Hematopoietic multipotent progenitor cell treated with erythropoietin and hydrocortisone succinate and interleukin-3 and kit ligand, for 15 days (in vitro differentiated cells): ENCODE data around the gene WTIP.
"Not testable (repeated sequence)": the region's sequence is repeated elsewhere in the genome, so short reads cannot be mapped to it uniquely, and the experiment has no call there.

Experiments used
- DNase-seq: peaks from one replicate; pipeline ENCODE4 v3.0.0-alpha.2; 2015; ENCODE audit warnings: low spot score

WTIP gene

DNA sequence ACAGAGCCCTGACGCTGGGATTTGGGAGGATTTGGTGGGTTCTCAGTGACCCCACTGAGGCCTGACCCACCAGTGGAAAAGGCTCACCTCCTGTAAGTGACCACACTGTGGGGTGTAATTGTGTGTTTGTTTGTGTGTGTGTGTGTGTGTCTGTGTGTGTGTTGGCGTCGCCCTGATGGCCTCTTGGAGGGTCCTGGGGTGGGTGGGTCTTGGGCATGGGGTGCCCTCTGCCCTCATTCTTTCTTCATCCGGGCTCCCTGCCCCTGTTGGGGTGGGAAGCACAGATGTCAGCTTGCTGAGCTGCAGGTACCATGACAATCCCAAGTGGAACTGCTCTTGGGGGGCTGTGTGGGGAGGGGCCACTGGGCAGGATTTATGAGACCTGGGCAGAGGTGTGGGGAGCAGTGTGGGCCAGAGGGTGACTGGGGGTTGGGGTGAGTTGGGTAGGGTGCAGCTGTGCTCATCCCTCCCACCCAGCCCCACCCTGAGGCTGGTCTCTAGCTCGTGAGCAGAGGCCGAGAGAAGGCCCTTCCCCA is 22.8 kb downstream of the WTIP start:
- no peak for DNase-seq

DNA sequence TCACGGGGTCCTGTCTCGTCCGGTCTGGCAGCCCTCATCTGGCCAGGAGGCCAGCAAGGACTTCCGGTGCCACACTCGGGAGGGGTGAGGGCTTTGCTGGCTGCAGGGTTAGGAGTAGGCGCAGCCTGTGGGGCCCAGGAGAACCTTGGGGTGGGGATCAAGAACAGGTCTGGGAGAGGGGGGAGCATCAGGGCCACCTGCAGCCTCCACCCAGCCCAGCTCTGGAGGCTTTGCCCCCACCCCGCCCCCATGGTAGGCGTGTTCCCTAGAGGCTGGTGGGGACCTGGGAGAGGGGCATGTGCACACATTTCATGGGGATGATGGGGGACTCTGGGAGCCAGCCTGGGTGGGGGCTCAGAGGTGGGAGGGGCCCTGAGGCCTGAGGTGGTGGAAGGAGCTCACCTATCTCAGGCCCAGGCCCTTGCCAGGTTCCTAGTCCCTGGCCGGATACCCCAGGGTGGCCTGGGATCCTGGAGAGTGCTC is 23.3 kb downstream of the WTIP start:
- DNase-seq, result no peak

DNA sequence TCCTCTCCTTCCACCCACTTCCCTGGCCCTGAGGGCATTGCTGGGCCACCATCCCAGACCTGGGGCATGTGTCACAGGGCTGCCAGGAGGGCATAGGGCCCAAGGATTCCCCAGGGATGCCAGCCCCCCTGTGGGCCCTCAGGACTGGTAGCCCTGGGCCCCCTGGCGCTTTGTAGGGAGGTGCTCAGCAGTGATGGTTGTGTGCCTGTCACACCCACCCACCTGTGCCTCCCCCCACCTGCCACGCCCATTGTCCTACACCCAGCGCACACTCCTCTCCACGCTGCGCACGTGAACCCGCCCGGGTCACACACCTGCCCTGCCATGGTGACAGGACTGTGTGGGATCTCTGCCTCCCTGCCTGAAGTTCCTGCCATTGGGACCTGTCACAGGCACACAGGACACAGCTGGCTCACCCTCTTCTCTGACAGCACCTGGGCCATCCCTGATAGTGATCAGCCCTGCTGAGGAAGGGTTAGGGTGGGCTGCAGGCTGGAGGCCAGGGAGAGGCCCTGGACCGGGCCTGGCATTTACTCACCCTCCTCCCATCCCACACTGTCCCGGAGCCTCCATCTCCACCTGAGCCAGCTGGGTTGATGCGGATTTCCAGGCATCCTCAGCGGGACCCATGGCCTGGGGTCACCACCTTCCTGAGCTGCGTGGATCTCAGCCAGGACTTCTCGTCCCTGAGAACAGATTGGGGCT is 23.9 kb downstream of the WTIP start:
- DNase-seq, result no peak

DNA sequence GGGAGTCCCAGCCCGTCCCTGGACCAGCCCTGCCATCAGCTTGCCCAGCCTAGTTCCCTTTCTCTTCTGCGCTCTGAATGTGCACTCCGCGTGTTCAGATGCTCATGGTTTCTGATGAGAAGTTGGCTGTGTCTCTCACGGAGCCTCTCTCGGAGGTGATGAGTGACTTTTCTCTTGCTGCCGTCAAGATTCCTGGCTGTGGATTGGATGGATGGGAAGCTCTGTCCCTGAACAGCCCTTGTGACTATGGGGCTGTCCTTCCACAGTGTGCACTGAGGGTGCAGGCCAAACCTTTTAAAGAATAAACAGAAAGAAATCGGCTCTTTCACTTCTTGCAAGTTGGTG is 24.4 kb downstream of the WTIP start:
- no peak for DNase-seq

DNA sequence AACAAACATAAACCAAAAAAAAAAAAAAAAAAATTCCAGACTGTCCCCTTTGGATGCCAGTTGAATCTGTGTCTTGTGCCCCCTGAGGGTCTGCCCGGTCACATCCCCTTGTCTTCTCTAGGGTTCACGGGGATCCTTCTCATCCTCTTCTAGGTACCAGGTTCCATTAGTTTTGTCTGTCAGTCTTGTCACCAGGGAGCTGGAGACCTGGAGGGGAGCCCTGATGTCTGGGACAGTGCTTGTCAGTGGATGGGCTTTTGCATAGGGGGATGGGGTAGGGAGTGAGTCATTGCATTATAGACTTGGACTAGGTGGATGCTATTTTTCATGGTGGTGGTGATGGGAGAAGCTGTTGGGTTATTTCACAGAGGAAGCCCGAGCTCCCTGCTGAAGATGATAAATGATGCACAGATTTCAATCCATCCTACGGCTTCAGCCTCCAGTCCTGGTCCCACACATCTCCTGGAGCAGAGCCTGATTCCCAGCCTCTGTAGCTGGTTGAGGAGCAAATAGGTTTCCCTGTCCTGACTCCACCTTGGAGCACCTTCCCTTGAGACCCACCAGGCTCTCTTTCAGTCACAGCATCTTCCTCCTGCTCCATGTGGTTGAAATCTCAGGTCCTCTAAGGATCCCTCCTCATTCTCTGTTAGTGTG is 26.0 kb downstream of the WTIP start:
- no peak for DNase-seq

DNA sequence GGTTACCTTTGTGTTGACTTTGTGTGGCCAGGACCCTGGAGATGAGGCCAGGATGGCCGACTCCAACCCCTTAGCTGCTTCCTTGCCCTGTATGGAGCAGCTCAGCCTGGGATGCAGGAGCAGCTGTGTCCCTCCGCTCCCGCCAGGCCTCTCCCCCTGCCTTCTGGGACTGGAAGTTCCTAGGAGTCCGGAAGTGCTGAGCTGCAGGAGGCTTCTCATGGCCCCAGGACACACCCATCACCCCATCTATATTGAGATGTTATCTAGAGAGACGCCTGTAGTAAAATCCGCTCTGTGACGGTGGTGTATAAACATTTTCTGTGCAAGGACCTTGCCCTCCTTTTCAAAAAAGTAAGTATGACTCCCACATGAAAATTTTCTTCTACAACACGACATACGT is 27.0 kb downstream of the WTIP start:
- no peak for DNase-seq

DNA sequence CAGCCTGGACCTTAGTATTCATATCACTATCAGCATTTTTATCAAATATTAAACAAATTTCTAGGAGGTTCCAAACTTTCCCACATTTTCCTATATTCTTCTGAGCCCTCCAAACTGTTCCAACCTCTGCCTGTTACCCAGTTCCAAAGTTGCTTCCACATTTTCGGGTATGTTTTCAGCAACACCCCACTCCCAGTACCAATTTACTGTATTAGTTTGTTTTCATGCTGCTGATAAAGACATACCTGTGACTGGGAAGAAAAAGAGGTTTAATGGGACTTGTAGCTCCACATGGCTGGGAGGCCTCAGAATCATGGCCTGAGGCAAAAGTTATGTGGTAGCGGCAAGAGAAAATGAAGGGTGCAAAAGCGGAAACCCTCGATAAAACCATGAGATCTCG is 29.3 kb downstream of the WTIP start:
- DNase-seq, result not testable (repeated sequence)

DNA sequence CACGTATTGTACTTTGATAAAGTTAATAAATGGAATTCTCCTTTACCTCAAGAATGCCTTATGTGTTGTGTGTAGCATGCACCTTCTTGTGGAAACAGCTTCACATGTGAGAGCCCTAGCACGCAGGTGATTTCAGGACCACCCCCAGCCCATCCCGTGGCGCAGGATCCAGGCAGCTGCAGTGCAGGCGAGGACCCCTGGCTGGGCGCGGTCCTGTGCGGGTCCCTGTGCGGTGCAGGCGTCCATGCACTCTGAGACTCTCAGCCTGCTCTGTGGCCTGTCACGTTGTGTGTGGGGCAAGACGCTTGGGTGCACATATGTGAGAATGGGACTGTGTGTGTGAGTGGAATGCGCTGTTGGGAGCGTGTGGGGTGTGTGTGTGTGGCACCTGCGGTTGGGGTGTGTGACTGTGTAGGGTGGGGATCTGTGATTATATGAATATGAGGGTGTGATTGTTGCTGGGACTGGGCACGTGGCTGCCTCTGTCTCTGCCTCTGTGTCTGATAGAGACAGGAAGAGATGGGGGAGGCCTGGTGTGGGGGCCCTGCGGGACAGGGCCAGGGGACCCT is 30.8 kb downstream of the WTIP start:
- no peak for DNase-seq

DNA sequence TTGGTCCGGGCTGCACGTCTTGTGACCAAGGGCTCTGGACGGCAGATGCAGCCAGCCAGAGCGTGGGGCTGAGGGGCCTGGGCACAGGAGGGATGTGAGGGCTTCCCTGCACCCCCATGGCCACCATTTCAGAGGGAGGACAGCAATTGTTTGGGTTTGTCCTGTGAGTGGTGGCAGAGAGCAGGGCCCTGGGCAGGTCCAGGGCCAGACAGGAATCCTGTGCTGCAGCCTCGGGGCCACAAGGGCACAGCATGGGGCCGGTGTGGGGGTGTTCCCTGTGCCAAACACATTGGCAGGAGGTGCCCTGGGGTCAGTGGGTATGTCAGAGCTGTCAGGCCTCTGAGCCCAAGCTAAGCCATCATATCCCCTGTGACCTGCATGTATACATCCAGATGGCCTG is 32.2 kb downstream of the WTIP start:
- DNase-seq, result no peak

DNA sequence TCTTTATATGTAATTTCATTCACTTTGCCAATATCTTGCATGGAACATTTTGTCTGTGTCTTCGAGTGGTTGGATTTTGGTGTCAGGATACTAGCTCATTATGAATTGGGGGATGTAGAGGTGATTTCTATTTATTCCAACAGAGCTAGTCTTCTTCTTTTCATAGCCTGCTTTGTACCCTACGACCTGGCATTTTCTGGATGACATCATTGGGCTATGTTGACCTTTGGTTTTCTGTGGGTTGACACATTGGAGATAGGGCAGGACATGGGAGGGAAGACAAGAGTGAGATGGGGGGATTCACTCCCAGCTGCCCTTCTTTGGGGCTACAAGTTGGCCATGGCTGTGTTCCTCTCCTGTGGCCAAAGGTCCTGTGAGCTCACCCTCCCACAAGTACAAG is 38.0 kb downstream of the WTIP start:
- no peak for DNase-seq

DNA sequence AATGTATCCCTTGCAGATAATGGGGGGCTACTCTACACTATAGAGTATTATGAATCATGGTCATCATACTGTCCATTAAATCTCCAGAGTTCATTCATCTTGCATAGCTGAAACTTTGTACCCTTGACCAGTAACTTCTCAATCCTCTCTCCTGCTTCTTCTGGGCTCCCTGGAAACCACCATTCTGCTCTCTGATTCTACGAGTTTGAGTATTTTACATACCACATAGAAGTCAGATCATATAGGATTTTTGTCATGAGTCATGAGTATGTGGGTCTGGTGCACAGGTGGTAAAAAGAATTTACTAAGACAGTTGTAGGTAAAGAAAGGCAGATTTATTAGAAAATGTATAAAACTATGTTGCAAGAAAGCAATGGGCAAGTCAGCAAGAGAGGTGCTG is 41.9 kb downstream of the WTIP start:
- DNase-seq, result no peak

DNA sequence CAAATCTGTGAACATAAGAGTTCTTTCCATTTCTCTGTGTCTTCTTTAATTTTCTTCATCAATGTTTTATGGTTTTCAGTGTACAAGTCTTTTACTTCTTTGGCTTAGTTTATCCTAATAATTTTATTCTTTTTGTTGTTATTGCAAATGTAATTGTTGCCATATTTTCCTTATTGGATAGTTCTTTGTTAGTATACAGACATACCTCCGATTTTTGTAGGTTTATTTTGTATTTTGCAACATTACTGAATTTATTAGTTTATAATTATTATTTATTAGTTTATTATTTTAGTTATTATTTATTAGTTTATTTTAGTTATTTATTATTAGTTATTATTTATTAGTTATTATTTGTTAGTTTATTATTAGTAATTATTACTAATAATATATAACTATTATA is 43.4 kb downstream of the WTIP start:
- DNase-seq, result no peak

DNA sequence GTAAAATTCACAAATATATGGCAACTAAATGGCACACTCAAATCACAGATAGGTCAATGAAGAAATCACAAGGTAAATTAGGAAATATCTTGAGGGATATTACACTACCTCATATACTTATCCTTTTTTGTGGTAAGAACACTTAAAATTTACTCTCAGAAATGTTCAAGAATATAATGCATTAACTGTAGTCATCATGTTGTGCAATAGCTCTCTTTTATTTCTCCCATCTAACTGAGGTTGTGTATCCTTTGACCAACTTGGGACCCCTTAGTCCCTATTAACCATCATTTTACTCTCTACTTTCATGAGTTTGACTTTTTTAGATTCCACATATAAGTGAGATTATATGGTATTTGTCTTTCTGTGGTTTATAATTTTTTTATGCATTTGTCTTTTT is 52.6 kb downstream of the WTIP start:
- DNase-seq, result no peak

DNA sequence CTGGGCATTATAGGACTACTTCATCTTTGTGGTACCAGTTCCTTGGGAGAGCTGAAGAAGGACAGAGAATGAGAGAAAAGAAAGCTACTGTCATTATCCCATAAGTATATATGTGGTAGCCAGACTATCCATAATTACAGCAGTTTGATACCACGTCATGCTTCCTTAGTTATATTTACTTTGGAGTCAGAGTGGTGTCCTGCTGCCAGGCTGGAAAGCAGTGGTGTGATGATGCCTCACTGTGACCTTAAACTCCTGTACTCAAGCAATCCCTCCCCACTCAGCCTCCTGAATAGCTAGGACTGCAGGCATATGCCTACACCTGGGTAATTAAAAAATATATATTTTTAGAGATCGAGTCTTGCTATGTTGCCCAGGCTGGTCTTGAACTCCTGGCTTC is 57.8 kb downstream of the WTIP start:
- DNase-seq, result no peak

DNA sequence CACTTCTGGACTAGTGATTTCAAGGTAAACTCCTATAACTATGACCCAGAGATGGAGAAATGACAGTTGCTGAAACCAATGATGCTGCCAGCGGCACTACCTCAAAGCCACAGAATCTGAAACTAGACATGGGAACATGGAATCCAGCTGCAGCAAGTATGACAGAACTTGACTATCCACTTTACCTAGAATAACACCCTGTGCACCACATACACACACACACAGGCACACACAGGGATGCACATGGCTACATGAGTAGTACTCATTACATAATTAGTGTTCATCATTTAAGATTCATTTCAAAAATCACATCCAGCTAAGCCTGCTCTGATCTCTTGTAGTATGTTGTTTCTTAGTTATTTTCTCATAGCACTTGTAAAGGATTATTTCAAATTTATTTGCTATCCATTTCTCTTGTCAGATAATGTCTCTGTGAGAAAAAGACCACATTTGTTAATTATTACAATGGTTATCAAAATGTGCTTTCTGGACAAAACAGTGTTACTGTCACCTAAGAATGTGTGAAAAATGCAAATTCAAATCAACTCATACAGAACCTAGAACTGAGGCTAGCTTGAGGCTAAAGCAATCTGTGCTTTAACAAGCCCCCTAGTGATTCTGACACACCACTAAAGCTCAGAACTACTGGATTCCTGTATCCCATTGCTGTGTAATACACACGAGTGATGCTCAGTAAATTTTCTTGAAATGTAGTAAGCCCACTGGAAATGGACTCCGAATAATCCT is 59.4 kb downstream of the WTIP start:
- DNase-seq, result no peak

DNA sequence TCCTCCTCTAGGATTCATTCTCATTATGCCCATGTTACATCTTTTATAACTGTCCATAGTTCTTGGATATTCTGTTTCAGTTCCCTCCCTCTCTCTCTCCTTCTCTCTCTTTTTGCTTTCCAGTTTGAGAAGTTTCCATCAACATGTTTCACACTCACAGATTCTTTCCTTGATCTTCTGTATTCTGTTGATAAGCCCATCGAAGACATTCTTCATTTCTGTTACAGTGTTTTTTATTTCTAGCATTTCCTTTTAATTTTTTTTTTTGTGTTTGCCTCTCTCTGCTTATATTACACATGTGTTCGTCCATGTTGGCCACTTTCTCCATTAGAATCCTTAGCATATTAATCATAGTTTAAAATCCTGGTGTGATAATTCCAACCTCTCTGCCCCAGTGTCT is 68.3 kb downstream of the WTIP start:
- DNase-seq, result no peak

DNA sequence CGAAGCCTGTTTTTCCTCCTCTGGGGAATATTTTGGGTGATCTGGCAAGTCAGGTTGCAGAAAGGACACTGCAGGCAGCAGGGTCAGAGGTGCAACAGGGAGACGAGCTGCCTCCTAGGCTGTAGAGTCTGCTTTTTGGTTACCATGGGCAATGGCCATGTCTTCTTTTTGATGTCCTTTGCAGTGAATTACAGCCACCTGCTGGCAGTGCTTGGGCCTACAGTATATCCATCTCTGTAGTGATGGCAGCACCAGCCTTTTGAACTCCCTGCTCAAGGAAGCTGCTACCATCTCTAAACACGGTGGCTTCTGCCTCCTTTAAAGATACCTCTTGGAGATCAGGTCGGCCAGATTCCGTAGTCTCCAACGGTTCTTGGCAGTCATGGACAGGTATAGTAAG is 73.9 kb downstream of the WTIP start:
- DNase-seq, result no peak

DNA sequence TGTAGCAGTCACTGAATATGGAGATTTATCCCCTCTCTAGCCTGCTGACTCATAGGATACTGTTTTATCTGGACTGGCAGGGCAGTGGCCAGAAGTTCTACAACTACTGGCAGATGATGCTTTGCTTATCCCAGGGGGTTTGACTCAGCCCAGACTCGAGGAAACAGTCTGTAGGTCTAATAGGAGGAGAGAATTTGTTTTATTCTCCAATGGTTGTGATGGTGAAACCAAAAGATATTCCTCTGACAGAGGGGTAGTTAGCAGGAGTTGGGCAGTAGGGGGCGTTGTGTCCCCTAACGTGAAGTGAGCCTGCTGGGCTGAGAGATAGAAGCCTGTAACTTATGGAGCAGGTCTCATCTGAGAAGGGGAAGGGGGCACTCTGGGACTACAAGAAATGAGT is 74.9 kb downstream of the WTIP start:
- no peak for DNase-seq

DNA sequence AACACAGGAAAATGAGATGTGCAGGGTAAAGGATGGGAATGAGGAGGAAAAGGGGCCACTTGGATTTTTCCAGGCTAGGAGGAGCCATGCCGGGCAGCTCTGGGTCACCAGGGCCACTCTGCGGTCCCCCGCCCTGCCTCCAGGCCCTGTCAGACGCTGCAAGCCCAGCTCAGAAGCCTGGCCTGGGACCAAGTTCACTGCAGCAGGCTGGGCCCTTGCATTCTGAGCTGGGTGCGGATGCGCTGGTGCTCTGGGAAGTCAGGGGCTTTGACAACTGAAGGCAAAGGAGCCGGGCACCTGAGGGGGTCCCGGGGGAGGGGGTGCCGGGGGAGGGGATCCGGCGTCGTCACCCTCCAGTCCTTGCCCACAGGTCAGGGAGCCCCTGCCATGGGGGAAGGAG is 77.5 kb downstream of the WTIP start:
- DNase-seq, result no peak

DNA sequence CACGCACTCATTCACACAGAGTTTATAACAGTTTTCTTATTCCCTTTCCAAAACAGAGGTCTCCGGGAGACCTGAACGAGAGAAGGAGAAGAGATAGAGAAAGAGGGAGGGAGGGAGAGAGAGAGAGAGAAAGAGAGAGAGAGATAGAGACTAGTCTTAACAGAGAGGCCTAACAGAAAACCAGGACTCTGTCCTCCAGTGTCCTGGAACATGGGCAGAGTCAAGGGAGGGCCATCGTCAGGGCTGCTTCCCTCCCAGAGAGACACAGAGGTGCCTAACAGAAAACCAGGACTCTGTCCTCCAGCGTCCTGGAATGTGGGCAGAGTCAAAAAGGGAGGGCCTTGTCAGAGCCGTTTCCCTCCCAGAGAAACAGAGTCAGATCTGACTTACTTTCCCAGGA is 78.7 kb downstream of the WTIP start:
- no peak for DNase-seq
